GM12801 (cell line): Measurements from ENCODE around the gene WASF3.

ENCODE experiments used
- TF ChIP-seq, protein P1 (sequence below): IDR thresholded peaks from one replicate; pipeline ENCODE4 v1.5.1; 2011; ENCODE audit warnings: control low read depth; ENCODE audit not compliant: insufficient read length; ENCODE audit errors: extremely low read depth

WASF3 gene

DNA sequence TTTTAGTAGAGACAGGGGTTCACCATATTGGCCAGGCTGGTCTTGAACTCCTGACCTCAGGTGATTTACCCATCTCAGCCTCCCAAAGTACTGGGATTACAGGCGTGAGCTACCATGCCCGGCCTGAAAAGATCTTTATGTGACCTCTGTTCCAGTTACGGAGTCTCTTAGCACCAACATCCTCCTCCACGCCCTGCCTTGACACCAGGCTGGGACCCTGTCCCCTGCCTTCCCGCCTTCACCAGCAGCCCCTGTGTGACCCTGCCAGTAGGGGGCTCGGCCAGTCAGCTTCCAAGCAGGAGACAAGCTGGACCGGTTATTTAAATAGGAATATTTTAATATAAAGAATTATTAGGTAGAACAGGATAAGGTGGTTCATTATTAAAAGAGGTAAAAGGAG lies 148.9 kb downstream of the WASF3 start:
- TF ChIP-seq, protein P1, sequence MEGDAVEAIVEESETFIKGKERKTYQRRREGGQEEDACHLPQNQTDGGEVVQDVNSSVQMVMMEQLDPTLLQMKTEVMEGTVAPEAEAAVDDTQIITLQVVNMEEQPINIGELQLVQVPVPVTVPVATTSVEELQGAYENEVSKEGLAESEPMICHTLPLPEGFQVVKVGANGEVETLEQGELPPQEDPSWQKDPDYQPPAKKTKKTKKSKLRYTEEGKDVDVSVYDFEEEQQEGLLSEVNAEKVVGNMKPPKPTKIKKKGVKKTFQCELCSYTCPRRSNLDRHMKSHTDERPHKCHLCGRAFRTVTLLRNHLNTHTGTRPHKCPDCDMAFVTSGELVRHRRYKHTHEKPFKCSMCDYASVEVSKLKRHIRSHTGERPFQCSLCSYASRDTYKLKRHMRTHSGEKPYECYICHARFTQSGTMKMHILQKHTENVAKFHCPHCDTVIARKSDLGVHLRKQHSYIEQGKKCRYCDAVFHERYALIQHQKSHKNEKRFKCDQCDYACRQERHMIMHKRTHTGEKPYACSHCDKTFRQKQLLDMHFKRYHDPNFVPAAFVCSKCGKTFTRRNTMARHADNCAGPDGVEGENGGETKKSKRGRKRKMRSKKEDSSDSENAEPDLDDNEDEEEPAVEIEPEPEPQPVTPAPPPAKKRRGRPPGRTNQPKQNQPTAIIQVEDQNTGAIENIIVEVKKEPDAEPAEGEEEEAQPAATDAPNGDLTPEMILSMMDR: no peak

GRCh38 chr13:26707122-26708006 lies 149.9 kb downstream of the WASF3 start:
- TF ChIP-seq, protein P1: no peak

DNA sequence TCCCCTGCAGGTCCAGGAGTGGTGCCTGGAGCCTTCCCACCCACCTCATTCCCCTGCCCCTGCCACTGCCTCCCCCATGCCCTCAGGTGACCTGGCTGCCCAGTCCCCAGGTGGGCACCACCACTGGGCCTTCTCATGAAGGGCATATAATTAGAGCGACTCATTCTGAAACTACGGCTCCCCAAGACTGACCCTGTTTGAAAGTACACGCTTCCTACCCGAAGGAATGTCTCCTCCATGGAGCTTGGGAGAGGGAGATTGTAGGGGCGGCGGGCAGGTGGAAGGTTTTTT lies 150.5 kb downstream of the WASF3 start:
- TF ChIP-seq, protein P1: no peak

- TF ChIP-seq, protein P1: no peak
Observed at GRCh38 chr13:26709461-26709860, 152.0 kb downstream of the WASF3 start.

- TF ChIP-seq, protein P1: no peak
Observed at GRCh38 chr13:26710166-26710565, 152.7 kb downstream of the WASF3 start.

DNA sequence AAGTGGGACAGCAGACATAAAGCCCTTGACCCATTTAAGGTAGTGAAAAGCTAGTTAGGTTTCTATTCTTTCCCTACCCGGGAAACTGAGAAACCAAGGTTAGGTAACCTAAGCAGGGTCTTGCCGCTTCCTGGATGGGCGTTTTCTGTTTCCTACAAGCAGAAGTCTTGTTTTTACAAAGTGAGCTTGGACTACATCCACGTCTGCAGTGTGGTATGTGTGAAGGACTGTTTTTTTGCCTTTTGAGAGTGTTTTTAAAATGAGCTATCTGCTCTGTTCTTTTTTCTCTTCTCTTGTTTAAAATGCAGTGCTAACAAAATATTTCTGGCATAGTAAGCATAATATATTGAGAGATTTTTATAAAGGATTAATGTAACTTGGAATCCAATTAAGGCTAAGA lies 153.7 kb downstream of the WASF3 start:
- TF ChIP-seq, protein P1: no peak

DNA sequence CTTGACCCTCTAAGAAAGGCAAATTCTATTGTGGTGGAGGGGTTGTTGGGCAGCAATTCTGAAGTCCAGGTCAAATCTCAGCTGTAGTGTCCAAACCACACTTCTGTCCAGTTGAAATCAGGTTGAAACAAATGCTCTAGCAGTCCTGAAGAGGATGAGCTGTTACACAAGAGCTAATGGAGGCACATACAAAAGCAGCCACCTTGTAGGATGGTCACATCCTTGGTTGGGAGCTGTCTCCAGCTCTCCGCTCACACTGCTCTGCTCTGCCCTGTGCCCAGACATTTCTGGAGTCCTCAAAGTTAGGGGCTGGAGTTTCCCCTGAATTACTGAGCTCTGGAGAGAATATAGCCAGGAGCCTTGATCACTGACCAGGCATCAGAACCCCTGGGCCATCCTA lies 155.9 kb downstream of the WASF3 start:
- TF ChIP-seq, protein P1: no peak
